HG03159 (cell line): ENCODE measurements around the gene LASP1.
"Not testable (repeated sequence)": the region's sequence is repeated elsewhere in the genome, so short reads cannot be mapped to it uniquely, and the experiment has no call there.

ENCODE experiments used
- ATAC-seq: cut with Tn5 transposase; IDR thresholded peaks from one replicate; pipeline ENCODE4 v1.9.1; 2021; ENCODE audit warnings: mild to moderate bottlenecking, moderate library complexity; ENCODE audit not compliant: unreplicated experiment

LASP1 gene

GRCh38 chr17:38869526-38870258 lies at the start of gene LASP1:
Gene LASP1 (plus strand): TSS chr17:38870058. CDS start chr17:38870190, 132 bp downstream.
- ATAC-seq: peak; percentile 39

GRCh38 chr17:38824899-38825761 lies 44.7 kb upstream of the LASP1 start, which contains the start of gene CWC25:
Gene CWC25 (minus strand): TSS chr17:38825321. CDS start chr17:38825183, 138 bp downstream.
- ATAC-seq: peak; percentile 73

- ATAC-seq: no peak
These were observed 44.1 kb upstream of the LASP1 start for GRCh38 chr17:38825762-38826247.

GRCh38 chr17:38844261-38844757 lies 25.5 kb upstream of the LASP1 start:
- ATAC-seq: no peak

- no peak for ATAC-seq
These were observed 21.3 kb upstream of the LASP1 start for GRCh38 chr17:38848557-38848891.

- no peak for ATAC-seq
These were observed 20.8 kb upstream of the LASP1 start for GRCh38 chr17:38848939-38849605.

GRCh38 chr17:38850374-38850773 lies 19.5 kb upstream of the LASP1 start:
- no peak for ATAC-seq

GRCh38 chr17:38851434-38851833 lies 18.4 kb upstream of the LASP1 start:
- no peak for ATAC-seq

GRCh38 chr17:38852771-38853291 lies 17.0 kb upstream of the LASP1 start:
- no peak for ATAC-seq

GRCh38 chr17:38853292-38854219 lies 16.3 kb upstream of the LASP1 start, which contains the start of gene RPL23:
Gene RPL23 (minus strand): TSS chr17:38853721. CDS start chr17:38853710, 11 bp downstream.
- ATAC-seq: peak; percentile 85

GRCh38 chr17:38855101-38855714 lies 14.7 kb upstream of the LASP1 start:
- not testable (repeated sequence) for ATAC-seq

GRCh38 chr17:38857271-38857670 lies 12.6 kb upstream of the LASP1 start:
- no peak for ATAC-seq

GRCh38 chr17:38861399-38861843 lies 8.4 kb upstream of the LASP1 start:
- no peak for ATAC-seq

GRCh38 chr17:38864636-38865398 lies 5.0 kb upstream of the LASP1 start:
- no peak for ATAC-seq

GRCh38 chr17:38867179-38867967 lies 2.5 kb upstream of the LASP1 start:
- ATAC-seq: no peak

GRCh38 chr17:38867968-38868816 lies 1.7 kb upstream of the LASP1 start:
- ATAC-seq: no peak
